UCSD-AML1 (cell line): ENCODE results near the gene CDH12.
"Not testable (repeated sequence)": the region's sequence is repeated elsewhere in the genome, so short reads cannot be mapped to it uniquely, and the experiment has no call there.

Experiments
- DNase-seq: peaks from one replicate; lab custom pipeline; 2025; ENCODE audit not compliant: unreplicated experiment; lab: John Stamatoyannopoulos, UW

The CDH12 gene

DNA sequence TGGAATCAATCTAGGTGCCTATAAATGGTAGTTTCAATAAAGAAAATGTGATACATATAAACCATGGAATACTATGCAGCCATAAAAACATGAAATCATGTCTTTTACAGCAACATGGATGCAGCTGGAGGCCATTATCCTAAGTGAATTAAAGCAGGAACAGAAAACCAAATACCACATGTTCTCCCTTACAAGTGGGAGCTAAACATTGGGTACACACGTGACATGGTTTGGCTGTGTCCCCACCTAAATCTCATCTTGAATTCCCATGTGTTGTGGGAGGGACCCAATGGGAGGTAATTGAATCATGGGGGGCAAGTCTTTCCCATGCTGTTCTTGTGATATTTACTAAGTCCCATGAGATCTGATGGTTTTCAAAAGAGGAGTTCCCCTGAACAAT, 78.9 kb downstream of the CDH12 start:
- not testable (repeated sequence) for DNase-seq

DNA sequence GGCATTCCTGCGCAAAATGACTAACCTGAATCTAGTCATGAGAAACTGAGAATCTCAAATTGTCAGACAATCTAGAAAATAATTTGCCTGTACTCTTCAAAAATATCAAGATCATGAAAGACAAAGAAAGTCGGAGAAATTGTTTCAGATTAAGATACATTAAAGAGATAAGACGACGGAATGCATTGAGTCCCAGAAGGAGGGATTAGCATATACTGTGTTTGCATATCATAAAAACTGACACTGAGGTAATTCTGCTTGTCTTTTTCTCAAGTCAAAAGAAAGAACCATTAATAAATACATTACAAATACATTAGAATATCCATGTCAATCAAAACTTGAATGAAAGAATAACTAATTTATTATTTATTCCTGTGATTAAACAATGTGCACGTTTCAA, 88.4 kb downstream of the CDH12 start:
- DNase-seq, result no peak

DNA sequence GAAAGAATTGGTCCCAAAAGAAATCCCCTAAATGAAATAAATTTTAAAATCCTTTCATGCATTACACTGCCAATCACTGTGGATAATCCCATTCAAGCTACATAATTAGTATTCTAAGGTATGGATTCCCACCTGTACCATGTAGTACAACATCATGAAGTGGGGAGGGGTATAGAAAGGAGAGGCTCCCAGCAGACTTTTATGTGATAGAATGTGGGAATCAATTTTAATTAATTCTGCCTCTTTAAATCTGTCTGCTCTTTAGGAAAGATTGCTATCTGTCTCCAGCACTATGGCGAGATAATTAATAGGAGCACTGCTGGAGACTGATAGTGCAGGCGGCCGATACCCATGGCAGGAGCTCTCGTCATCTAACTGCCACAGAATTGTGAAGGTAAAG, 95.4 kb downstream of the CDH12 start:
- no peak for DNase-seq

DNA sequence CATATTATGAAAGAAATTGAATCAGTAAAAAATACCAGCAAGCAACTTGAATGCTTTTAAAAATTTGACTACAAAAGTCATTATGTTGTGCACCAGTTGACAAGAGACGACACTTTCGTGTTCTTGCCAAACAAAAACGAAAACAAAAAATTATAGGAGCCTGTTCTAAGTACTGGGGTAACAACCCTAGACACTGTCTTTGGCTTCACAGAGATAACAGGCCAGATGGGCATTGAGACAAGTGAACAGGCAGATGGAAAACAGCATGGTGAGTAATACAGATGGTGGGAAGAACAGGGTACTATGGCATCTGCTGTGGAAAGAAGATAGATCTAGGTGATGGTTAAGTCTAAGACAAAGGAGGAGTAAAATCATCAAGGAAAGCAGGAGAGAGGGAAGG, 99.0 kb downstream of the CDH12 start:
- DNase-seq, result no peak

DNA sequence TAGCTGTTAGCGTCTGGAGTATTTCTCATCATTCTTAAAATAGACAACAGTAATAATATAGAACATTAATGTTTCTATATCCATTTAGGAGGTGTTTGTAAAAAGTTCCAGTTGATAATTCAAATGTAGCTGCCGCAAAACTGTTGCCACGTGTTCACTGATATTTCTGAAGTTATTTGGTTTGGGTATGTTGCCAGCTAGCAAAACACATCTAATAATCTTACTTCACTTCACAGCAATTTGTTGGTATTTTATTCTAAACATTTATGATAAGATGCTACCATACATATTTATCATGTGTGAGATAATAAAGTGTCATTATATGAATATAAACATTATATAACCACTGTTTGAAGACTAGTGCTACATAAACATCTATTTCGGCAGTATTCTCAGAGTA, 101.6 kb downstream of the CDH12 start:
- DNase-seq, result no peak

DNA sequence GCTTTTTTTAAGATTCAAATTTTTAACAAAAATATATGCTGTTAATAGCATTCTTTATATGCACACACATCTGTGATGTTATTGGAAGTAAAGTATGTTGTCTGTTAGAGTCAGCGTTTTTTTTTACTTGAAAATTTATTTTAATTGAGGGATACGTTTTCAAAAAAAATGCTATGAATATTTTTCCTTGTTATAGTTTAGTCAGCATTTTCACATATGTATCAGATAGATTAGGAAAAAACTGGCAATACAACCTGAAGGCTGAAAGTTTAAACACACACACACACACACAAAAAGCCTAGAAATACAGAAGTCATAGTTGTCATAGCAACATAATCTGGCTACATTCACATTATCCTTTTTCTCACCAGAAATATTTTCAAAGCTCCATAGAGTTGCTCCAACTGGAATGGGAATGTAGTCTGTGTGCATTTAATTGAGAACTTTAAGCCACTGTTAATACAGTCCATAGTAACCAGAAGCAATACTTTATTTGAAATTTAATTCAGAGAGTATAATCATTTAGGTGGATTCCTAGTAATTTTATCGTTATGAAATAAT, 116.6 kb downstream of the CDH12 start:
- no peak for DNase-seq

DNA sequence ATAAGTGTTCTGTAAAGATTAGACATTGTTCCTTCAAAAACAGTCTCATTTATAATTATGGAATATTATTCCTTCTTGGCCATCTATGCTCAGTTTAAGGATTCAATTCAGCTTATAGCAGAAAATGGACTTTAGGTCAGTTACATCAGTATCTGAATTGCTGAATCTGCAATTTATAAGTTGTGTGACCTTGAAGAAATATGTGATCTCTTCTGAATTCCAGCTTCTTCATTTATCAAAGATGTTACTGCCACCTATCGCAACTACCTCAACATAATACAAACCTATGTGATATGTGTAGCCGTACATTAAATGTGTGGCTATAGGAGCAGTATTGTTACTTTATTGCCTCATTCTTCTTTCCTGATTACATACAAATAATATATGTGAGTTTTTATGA, 118.2 kb downstream of the CDH12 start:
- DNase-seq, result no peak

DNA sequence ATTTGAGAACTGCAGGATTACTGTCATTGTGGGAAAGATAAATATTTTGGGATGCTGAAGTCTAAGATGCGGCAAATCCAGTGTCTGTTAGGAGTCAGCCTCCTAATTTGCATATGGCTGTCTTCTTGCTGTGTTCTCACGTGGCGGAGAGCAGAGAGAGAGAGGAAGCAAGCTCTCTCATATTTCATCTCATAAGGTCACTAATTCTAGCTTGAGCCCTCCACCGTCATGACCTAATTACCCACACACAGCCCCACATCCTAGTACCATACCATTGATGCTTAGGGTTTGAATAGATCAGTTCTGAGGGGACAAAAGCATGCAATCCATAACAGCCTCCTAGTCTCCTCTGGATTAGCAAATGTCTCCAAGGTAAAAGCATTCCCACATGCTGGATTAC, 124.5 kb downstream of the CDH12 start:
- DNase-seq, result no peak

DNA sequence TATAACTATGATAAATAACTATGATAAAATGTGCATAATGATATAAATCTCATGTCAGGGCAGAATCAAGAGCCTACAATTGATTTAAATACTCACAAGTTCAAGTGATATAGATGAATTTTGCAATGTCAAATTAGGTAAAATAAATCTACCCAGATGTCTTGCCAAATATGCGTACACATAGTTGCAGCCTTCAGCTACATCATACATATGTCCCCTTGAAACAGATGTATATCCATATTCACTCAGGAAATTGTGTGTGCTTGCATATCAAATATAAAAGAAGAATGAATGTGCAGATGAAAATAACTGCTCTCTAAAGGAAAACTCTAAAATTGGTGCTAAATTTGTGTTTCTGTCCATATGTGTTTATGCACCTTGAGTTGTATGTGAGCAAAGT, 130.7 kb downstream of the CDH12 start:
- no peak for DNase-seq

DNA sequence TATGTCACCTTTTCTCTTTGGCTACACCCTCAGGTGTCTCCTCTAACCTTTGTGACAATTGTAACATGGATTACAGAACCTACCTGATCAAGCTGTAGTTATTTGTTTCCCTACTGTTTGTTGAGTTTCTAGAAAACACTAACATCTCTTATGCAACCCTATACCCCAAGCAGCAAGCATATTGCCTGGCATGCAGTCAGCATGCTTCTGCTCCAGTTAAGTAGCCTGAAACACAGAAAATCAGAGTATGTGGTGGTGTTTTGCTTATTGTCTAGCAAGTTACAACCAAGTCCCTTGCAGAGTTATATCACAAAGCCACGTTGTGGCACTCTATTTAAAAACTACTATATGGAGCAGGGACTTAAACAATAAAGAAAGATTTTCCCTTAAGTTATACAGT, 131.1 kb downstream of the CDH12 start:
- DNase-seq, result no peak

DNA sequence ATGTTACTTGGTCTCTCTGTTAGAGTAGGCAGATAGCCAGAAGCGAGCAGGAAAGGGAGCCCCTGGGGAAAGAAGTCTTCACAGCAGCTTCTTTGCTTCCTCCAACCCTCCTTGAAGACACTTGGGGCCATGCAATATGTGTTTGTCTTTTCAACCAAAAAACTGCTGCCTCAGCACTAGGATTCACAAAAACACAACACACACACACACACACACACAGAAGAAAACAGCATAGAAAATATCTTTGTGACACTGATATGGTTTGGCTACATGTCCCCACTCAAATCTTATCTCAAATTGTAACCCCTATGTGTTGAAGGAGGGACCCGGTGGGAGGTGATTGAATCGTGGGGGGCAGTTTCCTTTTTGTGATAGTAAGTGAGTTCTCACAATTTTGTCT, 133.3 kb downstream of the CDH12 start:
- DNase-seq, result no peak

DNA sequence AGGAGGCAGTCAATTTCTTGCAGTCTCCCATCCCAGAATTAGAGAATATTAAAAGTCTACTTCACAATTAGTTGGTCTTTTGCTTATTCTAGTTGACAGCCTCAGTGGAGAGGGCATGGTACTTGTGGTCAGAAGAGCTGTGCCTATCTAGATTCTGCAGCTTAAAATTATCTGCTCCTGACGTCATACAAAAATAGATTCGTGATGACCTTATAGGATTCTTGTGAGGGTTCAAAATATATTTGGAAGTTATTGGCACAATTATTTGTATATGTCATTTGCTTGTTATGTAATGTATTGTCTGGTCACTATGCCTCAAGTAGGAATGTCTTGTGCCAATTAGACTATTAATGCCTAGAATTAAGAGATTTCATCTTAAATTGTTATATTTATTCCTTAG, 142.5 kb downstream of the CDH12 start:
- DNase-seq, result no peak

DNA sequence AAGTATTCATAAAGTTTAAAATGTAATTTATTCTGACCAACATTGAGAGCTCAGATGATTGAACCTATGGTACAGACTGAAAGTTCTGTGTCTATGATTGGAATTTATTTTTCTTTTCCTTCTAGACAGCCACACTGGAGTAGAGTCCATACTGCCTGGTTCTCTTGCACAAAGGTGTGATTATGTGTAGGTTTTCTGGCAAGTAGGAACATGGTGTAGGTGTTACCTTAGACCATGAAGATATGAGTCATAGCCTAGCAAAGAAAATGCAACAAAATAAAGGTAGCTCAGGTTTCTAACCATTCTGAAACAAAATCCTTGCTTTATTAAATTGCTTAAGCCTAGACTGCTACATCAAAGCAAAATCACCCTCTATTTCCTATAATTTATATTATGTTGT, 143.4 kb downstream of the CDH12 start:
- DNase-seq, result no peak

DNA sequence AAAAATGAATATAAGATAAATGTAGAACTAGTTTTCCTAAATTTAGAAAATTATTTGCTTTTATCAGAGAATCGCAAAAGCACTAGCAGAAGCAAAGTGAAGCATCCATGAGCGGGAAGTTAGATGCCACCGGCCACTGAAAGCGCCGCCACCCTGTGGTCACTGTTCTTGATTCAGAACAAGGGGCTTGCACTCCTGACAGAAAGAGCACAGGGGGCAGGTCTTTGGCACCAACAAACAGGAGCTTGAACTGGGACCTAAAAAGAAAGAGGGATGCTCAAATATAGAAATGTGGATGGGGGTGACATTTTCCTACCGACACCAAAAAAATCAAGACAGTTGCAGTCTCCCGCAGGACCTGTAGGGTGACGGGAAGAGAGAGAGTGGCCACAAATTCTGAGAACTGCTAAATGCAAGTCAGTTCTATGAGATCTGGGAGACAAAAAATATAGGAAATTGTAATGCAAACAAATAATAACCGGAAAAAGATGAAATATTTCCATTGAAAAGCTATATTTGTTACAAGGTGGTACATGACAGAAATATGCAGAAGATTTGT, 144.3 kb downstream of the CDH12 start:
- DNase-seq, result no peak

DNA sequence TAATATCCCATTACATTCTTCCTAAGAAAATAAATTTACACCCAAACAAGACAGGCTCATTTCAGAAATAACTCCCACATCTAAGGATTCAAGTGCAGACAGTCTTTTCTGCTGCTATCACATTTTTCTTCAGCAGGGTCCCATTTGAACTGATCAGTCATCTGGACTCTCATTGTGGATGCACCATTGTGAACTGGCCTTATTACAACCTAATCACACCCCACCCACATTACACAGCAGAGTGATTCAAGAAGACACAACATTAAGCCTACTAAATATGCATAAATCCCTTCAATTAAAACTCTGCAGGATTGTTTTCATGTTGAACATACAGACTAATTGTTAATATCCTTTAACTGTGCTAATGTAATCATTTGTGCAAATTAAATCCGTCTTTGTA, 146.2 kb downstream of the CDH12 start:
- no peak for DNase-seq

DNA sequence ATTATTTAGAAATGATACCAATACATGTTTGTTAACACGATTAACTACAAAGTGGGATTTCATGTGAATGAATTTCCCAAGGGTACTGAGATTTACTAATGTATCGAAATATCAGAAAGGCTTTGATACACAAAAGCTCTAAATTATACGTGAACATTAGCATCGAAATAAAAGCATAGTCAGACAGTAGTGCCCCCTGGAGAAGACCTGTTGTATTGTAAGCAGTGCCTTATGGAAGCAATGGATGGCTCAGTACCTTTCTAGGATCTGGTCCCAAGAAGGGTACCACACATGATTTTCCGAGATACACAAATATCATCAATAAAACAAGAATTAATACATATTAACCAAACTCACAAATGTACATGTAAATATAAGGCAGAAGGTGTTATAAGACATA, 153.8 kb downstream of the CDH12 start:
- no peak for DNase-seq

DNA sequence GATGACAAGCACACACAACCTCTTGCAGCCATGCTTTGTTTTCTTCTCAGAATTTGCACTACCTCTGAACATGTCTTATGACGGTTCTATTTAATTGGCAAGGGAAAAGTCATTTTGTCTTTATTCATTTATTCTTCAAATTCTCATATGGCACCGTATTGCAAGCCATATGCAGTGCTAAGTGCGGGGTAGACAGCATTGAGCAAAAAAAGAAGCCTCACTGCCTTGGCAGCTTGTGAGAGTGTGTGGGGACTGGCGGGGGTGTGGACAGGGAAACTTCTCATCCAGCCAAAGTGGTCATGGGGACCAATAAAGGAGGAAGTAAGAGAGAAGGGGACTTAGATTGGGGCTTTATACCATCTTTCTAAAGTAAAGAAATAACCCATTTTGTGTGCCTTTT, 160.0 kb downstream of the CDH12 start:
- no peak for DNase-seq

DNA sequence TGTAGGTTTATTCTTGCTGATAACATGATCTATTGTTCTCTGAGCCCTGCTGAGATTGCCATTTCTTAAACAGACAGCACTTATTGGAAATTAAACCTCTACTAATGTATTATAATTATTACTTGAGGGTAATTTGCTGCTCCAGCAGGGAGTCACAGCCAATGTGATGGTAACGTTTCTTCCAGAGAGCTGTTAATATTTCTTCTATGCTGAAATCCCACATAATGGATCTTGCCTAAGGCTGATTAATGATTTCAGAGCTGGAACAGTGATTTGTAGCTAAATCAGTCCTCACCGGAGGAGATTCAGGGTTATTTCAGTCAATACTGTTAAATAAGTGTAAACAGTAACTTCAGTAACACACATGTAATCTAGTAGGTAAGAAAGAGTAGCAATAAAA, 170.1 kb downstream of the CDH12 start:
- DNase-seq, result no peak

DNA sequence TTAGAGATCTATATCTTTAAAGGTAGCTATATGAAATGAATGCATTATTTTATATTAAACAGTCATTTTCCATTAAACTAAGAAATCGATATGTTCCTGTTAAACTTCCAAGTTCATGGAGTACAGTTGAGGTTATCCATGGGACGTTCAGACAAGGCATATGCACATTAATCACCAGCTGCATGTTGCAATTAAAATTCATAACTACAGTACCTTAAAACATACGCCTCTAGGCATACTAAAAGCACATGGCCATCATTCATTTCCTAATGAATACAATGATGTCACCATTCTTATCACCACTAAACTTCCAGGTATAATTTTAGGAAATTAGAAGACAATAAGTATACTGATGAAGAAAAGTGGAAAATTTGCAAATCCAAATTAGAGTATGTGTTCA, 174.3 kb downstream of the CDH12 start:
- DNase-seq, result no peak

DNA sequence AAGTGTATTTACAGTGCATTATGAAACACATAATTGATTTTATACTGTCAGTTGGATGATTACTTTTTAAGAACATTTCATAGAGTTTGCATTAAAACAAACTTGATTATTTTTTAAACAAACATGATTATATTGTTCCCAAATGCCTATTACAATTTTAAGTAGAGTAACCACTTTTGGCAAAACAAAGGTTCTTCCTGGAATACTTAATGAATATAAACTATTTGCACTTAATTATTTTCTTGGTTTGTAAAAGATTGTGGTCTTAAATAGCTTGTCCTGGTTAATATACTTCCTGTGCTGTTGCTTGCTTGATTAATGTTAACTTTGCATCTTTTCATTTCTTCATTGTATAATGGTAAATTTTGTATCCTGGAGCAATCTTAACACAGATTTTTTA, 180.0 kb downstream of the CDH12 start:
- no peak for DNase-seq

DNA sequence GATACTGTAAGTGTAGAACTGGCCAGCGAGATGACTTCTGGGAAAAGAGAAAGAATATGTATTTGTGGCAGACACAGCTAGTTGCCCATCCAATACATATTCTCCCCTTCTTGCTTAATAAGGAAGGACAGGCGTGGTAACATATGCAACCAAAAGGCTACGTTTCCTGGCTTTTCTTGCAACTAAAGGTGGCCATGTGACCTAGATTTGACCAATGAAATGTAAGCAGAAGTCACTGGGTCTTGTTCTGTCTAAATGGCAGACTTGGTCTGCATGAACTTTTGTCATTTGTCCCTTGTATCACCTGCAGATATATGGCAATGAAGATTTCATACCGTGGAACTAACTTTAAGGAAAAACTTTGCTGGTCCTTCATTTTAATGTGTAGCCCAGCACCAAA, 183.8 kb downstream of the CDH12 start:
- no peak for DNase-seq

DNA sequence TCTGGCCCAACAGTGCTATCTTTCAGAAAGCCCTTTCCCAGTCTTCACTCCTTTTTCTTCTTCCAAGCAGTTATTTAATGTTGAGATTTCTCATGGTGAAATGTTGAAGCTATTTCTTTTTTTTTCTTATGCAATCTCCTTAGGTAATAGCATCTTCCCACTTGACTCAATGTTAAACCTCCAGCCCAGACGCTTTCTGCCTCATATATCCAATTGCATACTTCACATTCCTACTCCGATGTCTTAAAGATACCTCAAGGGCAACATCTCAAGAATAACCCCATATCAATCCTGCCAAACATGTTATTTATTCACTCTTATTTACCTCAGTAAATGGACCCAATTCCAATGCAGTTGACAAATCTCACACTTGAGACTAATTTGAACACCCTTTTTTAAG, 187.3 kb downstream of the CDH12 start:
- DNase-seq, result no peak

DNA sequence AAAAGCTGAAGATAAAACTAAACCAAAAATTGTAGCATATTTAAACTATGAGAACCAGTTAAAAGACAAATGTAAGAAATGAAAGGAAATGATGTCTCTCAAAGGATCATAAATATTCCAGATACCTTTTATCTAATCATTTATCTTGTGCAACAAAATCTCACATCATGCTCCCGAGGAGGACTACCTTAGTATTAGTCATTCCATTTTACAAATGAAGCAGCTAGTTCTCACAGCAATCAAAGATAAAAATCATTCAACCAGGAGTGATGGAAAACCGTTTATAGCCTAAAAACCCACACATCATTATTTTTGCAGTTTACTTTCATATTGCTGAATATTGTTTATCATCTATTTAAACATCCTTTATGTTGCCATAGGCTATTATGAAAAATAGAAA, 190.0 kb downstream of the CDH12 start:
- DNase-seq, result no peak

DNA sequence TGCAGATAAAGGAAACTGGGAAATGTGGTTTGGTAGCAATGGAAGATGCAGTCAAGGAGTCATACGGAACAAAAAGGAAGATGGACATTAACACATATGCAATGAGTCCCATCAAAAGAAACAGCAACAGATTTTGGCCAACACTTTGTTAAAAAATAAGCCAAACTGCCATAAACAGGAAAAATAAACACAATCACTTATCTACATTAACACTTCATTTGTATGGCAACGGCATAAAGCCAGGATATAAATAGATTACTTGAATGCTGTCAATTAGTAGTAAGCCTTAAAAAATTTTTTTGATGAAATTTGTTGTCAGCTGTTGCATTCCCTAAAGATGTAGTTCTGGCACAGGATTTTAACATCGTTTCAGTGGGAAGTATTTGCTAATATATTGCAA, 190.8 kb downstream of the CDH12 start:
- DNase-seq, result no peak
